Esophagus squamous epithelium (tissue), 5 donors: ENCODE measurements around the gene PRKAB1. TPM values are rescaled to one million over a fixed set of nuclear protein-coding genes. Genes with fewer than 3 reads are reported as not detected.

Experiments
- DNase-seq: peaks from one replicate; lab custom pipeline; 2025; lab: John Stamatoyannopoulos, UW
- H3K27ac ChIP-seq, 4 donors: fragments of 200-600 bp; sonication (generic); one replicate each; pipeline ENCODE4 v1.5.1; 2016 to 2019; ENCODE audit warnings: mild to moderate bottlenecking in 1 of 4
- H3K27me3 ChIP-seq, 4 donors: fragments of 200-600 bp; sonication (generic); 1 replicate in 3 of 4; 2 replicates in 1 of 4; pipeline versions ENCODE4 v1.5.1 to v1.6.0; 2017 to 2021; ENCODE audit warnings: antibody characterized with exemption in 1 of 4
- H3K36me3 ChIP-seq, 3 donors: fragments of 200-600 bp; sonication (generic); one replicate each; pipeline ENCODE4 v1.5.1; 2016 to 2019
- H3K4me1 ChIP-seq, 3 donors: fragments of 200-600 bp; sonication (generic); one replicate each; pipeline ENCODE4 v1.5.1; 2017 to 2019
- H3K4me3 ChIP-seq, 4 donors: fragments of 200-600 bp; sonication (generic); 1 replicate in 3 of 4; 2 replicates in 1 of 4; pipeline ENCODE4 v1.5.1; 2016 to 2019; ENCODE audit warnings: mild to moderate bottlenecking in 2 of 4, moderate library complexity in 1 of 4
- H3K9me3 ChIP-seq, 3 donors: fragments of 200-600 bp; sonication (generic); one replicate each; pipeline ENCODE4 v1.5.1; 2016 to 2019
- POLR2A ChIP-seq, 4 donors: fragments of 450-650 bp; IDR thresholded peaks; one replicate each; pipeline ENCODE4 v1.6.1; 2017; ENCODE audit warnings: antibody characterized with exemption in 4 of 4, mild to moderate bottlenecking in 4 of 4, moderate library complexity in 3 of 4
- WGBS, 2 donors: methylation state at CpG; one replicate each; pipeline ENCODE4 v1.1.5; 2018; 5-methylcytosine and 5-hydroxymethylcytosine counted together
- intact Hi-C: fragments of 100-400 bp; cut with DNase I; formaldehyde crosslinking; loops from one replicate; pipeline ENCODE4 v1.15.0; 2022
- total RNA-seq, 4 donors: library from RNA; depleted of rRNA; stranded (reverse); fragments of >200 nt; gene quantifications; one replicate each; pipeline ENCODE4 v1.1.0, GENCODE V29; 2016
- TF ChIP-seq, protein P1 (sequence below), 6 experiments: fragments of 450-650 bp in 4 of 6; fragments of 200-600 bp in 2 of 6; sonication (generic) in 2 of 6; IDR thresholded peaks; one replicate each; pipeline ENCODE4 v1.5.1; 2016 to 2019; ENCODE audit warnings: antibody characterized with exemption in 6 of 6, mild to moderate bottlenecking in 4 of 6, moderate library complexity in 4 of 6
- donor health status: DM: yes; HTN: yes; CAD: no.

The PRKAB1 gene
- total RNA-seq, 4 donors from 2014 or later = 18.2 to 217 (median 46.7) TPM

DNA sequence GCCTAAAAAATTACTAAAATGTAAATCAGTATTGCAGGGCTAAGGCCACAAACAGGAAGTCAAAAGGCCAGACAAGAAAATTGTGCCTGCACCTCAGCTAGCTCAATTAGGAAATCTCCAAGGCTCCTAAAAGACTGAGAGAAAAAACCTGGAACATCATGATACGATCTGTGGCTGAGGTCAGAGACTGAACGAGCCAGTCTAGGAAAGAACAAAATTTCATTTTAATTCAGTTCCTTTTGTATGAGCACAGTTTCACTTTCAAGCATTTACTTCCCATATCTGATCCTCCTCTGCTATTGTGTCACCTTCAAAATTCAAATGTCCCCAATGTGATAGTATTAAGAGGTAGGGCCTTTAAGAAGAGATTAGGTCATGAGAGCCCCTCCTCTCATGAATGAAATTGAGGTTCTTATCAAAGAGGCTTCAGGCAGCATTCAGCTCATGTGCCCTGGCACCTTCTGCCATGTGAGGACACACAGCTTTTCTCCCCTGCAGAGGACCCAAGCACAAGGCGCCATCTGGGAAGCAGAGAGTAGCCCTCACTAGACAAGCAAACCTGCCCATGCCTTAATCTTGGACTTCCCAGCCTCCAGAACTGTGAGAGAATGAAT is 14.8 kb downstream of the PRKAB1 start:
- 68 to 70% methylated on average over 3 of the region's 3 CpGs for WGBS, 2 donors
- Histone ChIP-seq H3K36me3 (peaks cover 28 to 59% (median 34%) of the 10 kb centered on the region in 3 donors), H3K27ac (peak overlapping the region in 2 of 4 donors; percentile 25 to 36), H3K4me3 (no peak overlapping the region), H3K9me3 (no peaks in the 10 kb centered on the region), H3K27me3 (no peaks in the 10 kb centered on the region), H3K4me1 (peaks cover 0 to 26% (median 0%) of the 10 kb centered on the region in 3 donors)
- DNase-seq = no peak
- intact Hi-C loops = no loop called here
- no peak for TF ChIP-seq POLR2A (IDR thresholded peaks at IDR 0.05)
- TF ChIP-seq, protein P1, sequence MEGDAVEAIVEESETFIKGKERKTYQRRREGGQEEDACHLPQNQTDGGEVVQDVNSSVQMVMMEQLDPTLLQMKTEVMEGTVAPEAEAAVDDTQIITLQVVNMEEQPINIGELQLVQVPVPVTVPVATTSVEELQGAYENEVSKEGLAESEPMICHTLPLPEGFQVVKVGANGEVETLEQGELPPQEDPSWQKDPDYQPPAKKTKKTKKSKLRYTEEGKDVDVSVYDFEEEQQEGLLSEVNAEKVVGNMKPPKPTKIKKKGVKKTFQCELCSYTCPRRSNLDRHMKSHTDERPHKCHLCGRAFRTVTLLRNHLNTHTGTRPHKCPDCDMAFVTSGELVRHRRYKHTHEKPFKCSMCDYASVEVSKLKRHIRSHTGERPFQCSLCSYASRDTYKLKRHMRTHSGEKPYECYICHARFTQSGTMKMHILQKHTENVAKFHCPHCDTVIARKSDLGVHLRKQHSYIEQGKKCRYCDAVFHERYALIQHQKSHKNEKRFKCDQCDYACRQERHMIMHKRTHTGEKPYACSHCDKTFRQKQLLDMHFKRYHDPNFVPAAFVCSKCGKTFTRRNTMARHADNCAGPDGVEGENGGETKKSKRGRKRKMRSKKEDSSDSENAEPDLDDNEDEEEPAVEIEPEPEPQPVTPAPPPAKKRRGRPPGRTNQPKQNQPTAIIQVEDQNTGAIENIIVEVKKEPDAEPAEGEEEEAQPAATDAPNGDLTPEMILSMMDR (IDR thresholded peaks at IDR 0.05) = no peak

DNA sequence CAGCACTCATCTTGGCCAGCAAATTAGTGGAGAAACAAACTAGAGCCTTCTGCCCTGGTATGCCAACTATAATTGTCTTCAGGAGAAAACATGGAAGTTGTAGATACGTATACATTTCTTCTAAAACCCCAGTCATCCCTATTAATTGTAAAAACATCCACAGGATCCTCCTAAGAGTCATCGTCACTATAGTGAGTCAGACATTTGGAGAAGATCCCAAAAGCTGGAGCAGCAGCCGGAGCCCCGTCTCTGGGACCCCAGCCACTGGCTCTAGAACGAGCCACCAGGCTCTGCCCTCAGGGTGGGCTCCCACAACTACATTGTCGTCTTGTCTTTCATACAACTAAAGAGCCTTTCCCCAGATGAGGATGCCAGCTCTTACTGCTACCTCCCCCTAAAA is 15.5 kb downstream of the PRKAB1 start:
- H3K27ac ChIP-seq = no peak overlapping the region
- H3K4me3 ChIP-seq = no peak overlapping the region
- intact Hi-C loops = no loop called here
- peaks cover 22 to 52% (median 27%) of the 10 kb centered on the region in 3 donors for H3K36me3 ChIP-seq
- no peaks in the 10 kb centered on the region for H3K27me3 ChIP-seq
- no peaks in the 10 kb centered on the region for H3K9me3 ChIP-seq
- H3K4me1 ChIP-seq = peaks cover 0 to 26% (median 0%) of the 10 kb centered on the region in 3 donors
- TF ChIP-seq, protein P1 (IDR thresholded peaks at IDR 0.05) = no peak
- TF ChIP-seq POLR2A (IDR thresholded peaks at IDR 0.05) = no peak
- WGBS, 2 donors = 66 to 81% methylated on average over 5 of the region's 6 CpGs
- no peak for DNase-seq

DNA sequence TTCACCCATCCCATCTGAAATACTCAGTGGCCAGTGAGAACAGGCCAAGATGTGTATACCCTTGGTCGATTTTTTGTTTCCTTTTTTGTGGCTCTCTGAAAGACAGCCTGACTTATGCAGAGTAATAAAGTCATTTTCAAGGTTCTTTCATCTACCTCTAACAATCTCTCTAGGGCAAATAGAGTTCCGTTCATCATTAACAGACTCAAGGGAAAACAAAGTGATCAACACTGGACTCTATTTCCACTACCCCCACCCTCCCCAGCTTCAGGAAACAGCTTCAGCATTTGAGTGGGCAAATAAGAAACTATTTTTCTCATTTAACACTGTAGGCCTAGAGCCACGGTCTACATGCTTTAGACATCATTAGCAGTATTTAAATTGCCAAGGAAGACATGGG is 15.9 kb downstream of the PRKAB1 start:
- H3K4me1 ChIP-seq = peaks cover 0 to 26% (median 0%) of the 10 kb centered on the region in 3 donors
- 71 to 75% methylated on average over 3 of the region's 3 CpGs for WGBS, 2 donors
- H3K4me3 ChIP-seq = no peak overlapping the region
- peaks cover 19 to 48% (median 24%) of the 10 kb centered on the region in 3 donors for H3K36me3 ChIP-seq
- no peak for DNase-seq
- no peak for TF ChIP-seq POLR2A (IDR thresholded peaks at IDR 0.05)
- TF ChIP-seq, protein P1 (IDR thresholded peaks at IDR 0.05) = no peak
- H3K27ac ChIP-seq = no peak overlapping the region
- H3K27me3 ChIP-seq = no peaks in the 10 kb centered on the region
- intact Hi-C loops = no loop called here
- H3K9me3 ChIP-seq = no peaks in the 10 kb centered on the region

DNA sequence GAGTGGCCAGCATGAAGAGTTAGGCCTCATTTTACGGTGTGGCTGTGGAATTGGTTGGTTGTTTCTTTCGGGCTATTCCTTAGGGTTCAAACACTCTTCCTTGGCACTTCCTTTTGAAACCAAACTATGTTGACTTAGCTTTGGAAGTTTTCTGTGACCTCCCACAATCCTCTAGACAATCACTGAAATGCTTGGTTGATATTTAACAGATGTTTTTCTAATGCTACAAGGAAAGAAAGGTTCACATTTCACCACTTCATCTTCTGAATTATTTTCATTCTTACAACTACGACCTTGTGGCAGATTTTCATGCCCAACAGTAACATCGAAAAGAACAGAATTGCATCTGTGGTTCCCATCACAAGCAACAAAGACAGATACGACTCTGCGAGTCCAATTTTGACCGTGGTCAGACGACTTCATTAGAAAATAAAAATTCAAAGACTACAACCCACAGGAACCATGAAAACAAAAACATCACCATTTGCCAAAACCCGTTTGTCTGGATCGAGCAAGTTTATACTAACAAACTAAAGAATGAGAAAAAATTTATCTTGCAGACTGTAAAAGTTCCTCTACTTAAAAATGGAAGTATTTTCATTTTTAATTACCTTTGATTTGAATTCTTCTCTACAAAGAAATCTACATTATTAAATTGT is 16.9 kb downstream of the PRKAB1 start:
- H3K36me3 ChIP-seq = peaks cover 9 to 40% (median 16%) of the 10 kb centered on the region in 3 donors
- intact Hi-C loops = no loop called here
- DNase-seq = no peak
- no peak overlapping the region for H3K27ac ChIP-seq
- H3K4me1 ChIP-seq = peaks cover 0 to 19% (median 0%) of the 10 kb centered on the region in 3 donors
- no peaks in the 10 kb centered on the region for H3K27me3 ChIP-seq
- TF ChIP-seq POLR2A (IDR thresholded peaks at IDR 0.05) = no peak
- TF ChIP-seq, protein P1 (IDR thresholded peaks at IDR 0.05) = no peak
- 55 to 58% methylated on average over 10 of the region's 10 CpGs for WGBS, 2 donors
- H3K9me3 ChIP-seq = no peaks in the 10 kb centered on the region
- H3K4me3 ChIP-seq = no peak overlapping the region

DNA sequence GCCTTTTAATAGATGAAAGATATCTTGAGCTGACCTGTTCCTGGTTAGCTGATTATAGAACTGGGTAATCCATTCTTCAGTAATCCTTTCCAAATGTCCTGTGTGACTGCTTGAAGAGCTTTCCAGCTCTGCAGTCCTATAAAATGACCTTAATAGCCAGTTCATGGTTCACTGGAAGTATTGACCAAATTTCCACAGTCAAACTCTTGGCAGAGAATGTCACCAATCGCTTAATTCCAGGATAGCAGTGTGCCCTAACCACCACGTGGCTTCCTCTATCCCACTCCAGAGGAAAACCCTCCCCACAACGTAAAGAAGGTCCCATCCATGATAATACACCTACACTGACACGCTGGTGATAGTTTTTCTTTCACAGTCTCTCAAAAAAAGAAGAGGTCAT is 17.4 kb downstream of the PRKAB1 start:
- TF ChIP-seq, protein P1 (IDR thresholded peaks at IDR 0.05) = no peak
- TF ChIP-seq POLR2A (IDR thresholded peaks at IDR 0.05) = no peak
- Histone ChIP-seq H3K4me3 (no peak overlapping the region), H3K4me1 (peaks cover 0 to 13% (median 0%) of the 10 kb centered on the region in 3 donors), H3K36me3 (peaks cover 3 to 39% (median 13%) of the 10 kb centered on the region in 3 donors), H3K9me3 (no peaks in the 10 kb centered on the region), H3K27ac (no peak overlapping the region), H3K27me3 (no peaks in the 10 kb centered on the region)
- DNase-seq = no peak
- intact Hi-C loops = no loop called here
- 78 to 81% methylated on average over 4 of the region's 4 CpGs for WGBS, 2 donors
